SU-DHL-6 (cell line): ENCODE results near the gene DGLUCY.

Source experiments
- EZH2phosphoT487 ChIP-seq: fragments of 200-600 bp; sonication (generic), shearing (Covaris generic); conservative IDR thresholded peaks from 2 replicates; pipeline ENCODE4 v1.6.1; 2018; ENCODE audit warnings: mild to moderate bottlenecking, antibody characterized with exemption, low read length, moderate library complexity, mixed read lengths
- TF ChIP-seq, protein P1 (sequence below): fragments of 200-600 bp; sonication (generic); IDR thresholded peaks from one replicate; pipeline ENCODE4 v1.5.1; 2017; ENCODE audit warnings: antibody characterized with exemption, mild to moderate bottlenecking, low read length, moderate library complexity; ENCODE audit not compliant: insufficient read depth, poor library complexity, severe bottlenecking

DNA sequence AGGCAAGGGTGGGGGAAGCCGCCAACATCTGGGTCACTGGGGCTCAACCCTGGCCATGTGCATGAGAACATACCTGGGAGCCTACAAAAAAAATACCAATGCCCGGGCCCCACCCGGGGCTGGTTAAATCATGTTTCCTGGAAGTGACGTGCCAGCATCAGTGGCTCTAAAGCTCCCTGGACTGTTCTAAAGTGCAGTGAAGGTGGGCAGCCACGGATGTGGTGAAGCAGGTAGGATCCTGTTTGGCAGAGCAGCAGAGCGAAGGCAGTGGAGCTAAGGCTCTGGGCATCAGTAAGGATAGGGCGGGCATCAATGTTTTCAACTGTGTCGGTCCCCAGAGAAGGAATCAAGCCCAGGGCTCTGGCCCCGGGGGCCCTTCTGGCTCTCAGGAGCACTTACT is 131.2 kb downstream of the DGLUCY start:
- TF ChIP-seq, protein P1, sequence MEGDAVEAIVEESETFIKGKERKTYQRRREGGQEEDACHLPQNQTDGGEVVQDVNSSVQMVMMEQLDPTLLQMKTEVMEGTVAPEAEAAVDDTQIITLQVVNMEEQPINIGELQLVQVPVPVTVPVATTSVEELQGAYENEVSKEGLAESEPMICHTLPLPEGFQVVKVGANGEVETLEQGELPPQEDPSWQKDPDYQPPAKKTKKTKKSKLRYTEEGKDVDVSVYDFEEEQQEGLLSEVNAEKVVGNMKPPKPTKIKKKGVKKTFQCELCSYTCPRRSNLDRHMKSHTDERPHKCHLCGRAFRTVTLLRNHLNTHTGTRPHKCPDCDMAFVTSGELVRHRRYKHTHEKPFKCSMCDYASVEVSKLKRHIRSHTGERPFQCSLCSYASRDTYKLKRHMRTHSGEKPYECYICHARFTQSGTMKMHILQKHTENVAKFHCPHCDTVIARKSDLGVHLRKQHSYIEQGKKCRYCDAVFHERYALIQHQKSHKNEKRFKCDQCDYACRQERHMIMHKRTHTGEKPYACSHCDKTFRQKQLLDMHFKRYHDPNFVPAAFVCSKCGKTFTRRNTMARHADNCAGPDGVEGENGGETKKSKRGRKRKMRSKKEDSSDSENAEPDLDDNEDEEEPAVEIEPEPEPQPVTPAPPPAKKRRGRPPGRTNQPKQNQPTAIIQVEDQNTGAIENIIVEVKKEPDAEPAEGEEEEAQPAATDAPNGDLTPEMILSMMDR: no peak
- no peak for TF ChIP-seq EZH2phosphoT487
